B cell (primary cell): Measurements from ENCODE around the gene ZPLD1.

ENCODE experiments used
- EZH2 ChIP-seq: IDR thresholded peaks from 2 replicates; pipeline ENCODE4 v1.6.1; 2012; ENCODE audit warnings: borderline replicate concordance, low read depth, mild to moderate bottlenecking, moderate library complexity, low read length; ENCODE audit not compliant: insufficient read depth, poor library complexity, severe bottlenecking
- TF ChIP-seq, protein P1 (sequence below): fragments of 200-600 bp; IDR thresholded peaks from one replicate; pipeline ENCODE4 v1.8.0; 2022; ENCODE audit warnings: antibody characterized with exemption, mild to moderate bottlenecking

DNA sequence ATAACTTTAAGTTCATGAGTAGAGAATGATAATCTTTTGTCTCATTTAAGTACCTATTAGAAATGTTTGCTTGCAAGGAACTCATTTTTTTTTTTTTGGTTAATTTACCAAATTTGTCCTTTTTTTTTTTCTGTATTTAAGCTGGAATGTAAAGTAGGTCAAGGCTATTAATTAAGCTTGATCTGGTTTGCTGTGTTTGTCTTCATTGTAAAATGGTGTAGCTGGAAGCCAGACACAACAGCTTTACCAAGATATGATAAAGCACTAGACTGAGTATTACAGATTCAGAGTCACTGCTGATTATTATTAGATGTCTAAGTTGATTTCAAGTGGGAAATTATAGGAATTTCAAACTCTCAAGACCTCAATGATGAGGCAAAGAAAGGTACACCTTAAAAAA is 15.0 kb upstream of the ZPLD1 start:
- TF ChIP-seq, protein P1, sequence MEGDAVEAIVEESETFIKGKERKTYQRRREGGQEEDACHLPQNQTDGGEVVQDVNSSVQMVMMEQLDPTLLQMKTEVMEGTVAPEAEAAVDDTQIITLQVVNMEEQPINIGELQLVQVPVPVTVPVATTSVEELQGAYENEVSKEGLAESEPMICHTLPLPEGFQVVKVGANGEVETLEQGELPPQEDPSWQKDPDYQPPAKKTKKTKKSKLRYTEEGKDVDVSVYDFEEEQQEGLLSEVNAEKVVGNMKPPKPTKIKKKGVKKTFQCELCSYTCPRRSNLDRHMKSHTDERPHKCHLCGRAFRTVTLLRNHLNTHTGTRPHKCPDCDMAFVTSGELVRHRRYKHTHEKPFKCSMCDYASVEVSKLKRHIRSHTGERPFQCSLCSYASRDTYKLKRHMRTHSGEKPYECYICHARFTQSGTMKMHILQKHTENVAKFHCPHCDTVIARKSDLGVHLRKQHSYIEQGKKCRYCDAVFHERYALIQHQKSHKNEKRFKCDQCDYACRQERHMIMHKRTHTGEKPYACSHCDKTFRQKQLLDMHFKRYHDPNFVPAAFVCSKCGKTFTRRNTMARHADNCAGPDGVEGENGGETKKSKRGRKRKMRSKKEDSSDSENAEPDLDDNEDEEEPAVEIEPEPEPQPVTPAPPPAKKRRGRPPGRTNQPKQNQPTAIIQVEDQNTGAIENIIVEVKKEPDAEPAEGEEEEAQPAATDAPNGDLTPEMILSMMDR = no peak
- no peak for TF ChIP-seq EZH2
